ENCODE results near the gene ASB16. TPM values are rescaled to one million over a fixed set of nuclear protein-coding genes. Genes with fewer than 3 reads are reported as not detected.
A peak's percentile ranks its signal among the peaks of the same experiment; 100 is the strongest.

The ASB16 gene
- total RNA-seq, 1 donor from 2014 or later, result not detected

- Histone ChIP-seq H3K27me3 (no peaks in the 10 kb centered on the region), H3K9me3 (ENCODE audit: low read depth) (no peaks in the 10 kb centered on the region), H3K36me3 (peaks cover 4% of the 10 kb centered on the region), H2AFZ (replicated peaks) (no peak overlapping the region), H3K79me2 (ENCODE audit: low read depth) (peaks cover 16% of the 10 kb centered on the region), H3K9ac (no peak overlapping the region), H3K27ac (peak overlapping the region; percentile 63), H3K4me1 (peaks cover 6% of the 10 kb centered on the region), H3K4me2 (no peak overlapping the region), H3K4me3 (no peak overlapping the region), H4K20me1 (ENCODE audit: low read depth) (no peaks in the 10 kb centered on the region), H3F3A (ENCODE audit: low read depth) (peaks cover 29% of the 10 kb centered on the region)
- Mint-ChIP-seq H3K4me1 (peaks cover 20% of the 10 kb centered on the region), H3K27ac (peak overlapping the region; percentile 76), H3K4me3 (peak overlapping the region; percentile 67), H3K9me3 (no peaks in the 10 kb centered on the region), H3K27me3 (ENCODE audit: insufficient read depth, low read depth) (peaks cover 10% of the 10 kb centered on the region), H3K36me3 (peaks cover 21% of the 10 kb centered on the region)
- TF ChIP-seq EZH2phosphoT487 (IDR thresholded peaks at IDR 0.05) (no peak), CTCF (IDR thresholded peaks at IDR 0.05) (no peak), EZH2 (IDR thresholded peaks at IDR 0.05) (no peak)
- no peak for DNase-seq (ENCODE audit: low spot score)
These were observed 20.9 kb downstream of the ASB16 start for GRCh38 chr17:44191369-44191768.

- H3K36me3 ChIP-seq, result peaks cover 4% of the 10 kb centered on the region
- no peak overlapping the region for H3K9ac ChIP-seq
- H3K27ac Mint-ChIP-seq, result no peak overlapping the region
- peak overlapping the region; percentile 86 for H3K27ac ChIP-seq
- H3K9me3 ChIP-seq (ENCODE audit: low read depth), result no peaks in the 10 kb centered on the region
- no peak overlapping the region for H2AFZ ChIP-seq (replicated peaks)
- no peak for TF ChIP-seq CTCF (IDR thresholded peaks at IDR 0.05)
- TF ChIP-seq EZH2 (IDR thresholded peaks at IDR 0.05), result no peak
- no peak for TF ChIP-seq EZH2phosphoT487 (IDR thresholded peaks at IDR 0.05)
- H3K27me3 Mint-ChIP-seq (ENCODE audit: insufficient read depth, low read depth), result peaks cover 8% of the 10 kb centered on the region
- no peak for DNase-seq (ENCODE audit: low spot score)
- no peak overlapping the region for H3K4me2 ChIP-seq
- H3K36me3 Mint-ChIP-seq, result peaks cover 23% of the 10 kb centered on the region
- no peaks in the 10 kb centered on the region for H4K20me1 ChIP-seq (ENCODE audit: low read depth)
- H3K27me3 ChIP-seq, result no peaks in the 10 kb centered on the region
- peaks cover 20% of the 10 kb centered on the region for H3K79me2 ChIP-seq (ENCODE audit: low read depth)
- peaks cover 6% of the 10 kb centered on the region for H3K4me1 ChIP-seq
- no peak overlapping the region for H3K4me3 ChIP-seq
- no peak overlapping the region for H3K4me3 Mint-ChIP-seq
- no peaks in the 10 kb centered on the region for H3K9me3 Mint-ChIP-seq
- peaks cover 17% of the 10 kb centered on the region for H3K4me1 Mint-ChIP-seq
- H3F3A ChIP-seq (ENCODE audit: low read depth), result peaks cover 28% of the 10 kb centered on the region
These were observed 21.5 kb downstream of the ASB16 start for GRCh38 chr17:44191941-44192496.

- no peaks in the 10 kb centered on the region for H4K20me1 ChIP-seq (ENCODE audit: low read depth)
- no peak for DNase-seq (ENCODE audit: low spot score)
- peaks cover 6% of the 10 kb centered on the region for H3K4me1 ChIP-seq
- H3F3A ChIP-seq (ENCODE audit: low read depth), result peaks cover 28% of the 10 kb centered on the region
- peak overlapping the region; percentile 86 for H3K27ac ChIP-seq
- Mint-ChIP-seq H3K36me3 (peaks cover 26% of the 10 kb centered on the region), H3K27ac (no peak overlapping the region), H3K4me3 (no peak overlapping the region), H3K27me3 (ENCODE audit: insufficient read depth, low read depth) (peaks cover 12% of the 10 kb centered on the region), H3K9me3 (no peaks in the 10 kb centered on the region), H3K4me1 (peaks cover 17% of the 10 kb centered on the region)
- H3K79me2 ChIP-seq (ENCODE audit: low read depth), result peaks cover 21% of the 10 kb centered on the region
- H3K36me3 ChIP-seq, result peaks cover 4% of the 10 kb centered on the region
- H3K4me3 ChIP-seq, result no peak overlapping the region
- no peaks in the 10 kb centered on the region for H3K27me3 ChIP-seq
- no peak for TF ChIP-seq EZH2 (IDR thresholded peaks at IDR 0.05)
- TF ChIP-seq CTCF (IDR thresholded peaks at IDR 0.05), result no peak
- TF ChIP-seq EZH2phosphoT487 (IDR thresholded peaks at IDR 0.05), result no peak
- no peak overlapping the region for H2AFZ ChIP-seq (replicated peaks)
- no peak overlapping the region for H3K9ac ChIP-seq
- no peak overlapping the region for H3K4me2 ChIP-seq
- H3K9me3 ChIP-seq (ENCODE audit: low read depth), result no peaks in the 10 kb centered on the region
These were observed 22.2 kb downstream of the ASB16 start for GRCh38 chr17:44192750-44193149.

All from neural progenitor cell (in vitro differentiated cells).